Activated T-cell treated with anti-CD3 and anti-CD28 coated beads for 1 hour (primary cell): ENCODE measurements around the gene DDAH1.

Experiments used
- DNase-seq: peaks from one replicate; pipeline ENCODE4 v3.0.0-alpha.2; 2020; ENCODE audit warnings: low read depth

DDAH1 gene

DNA sequence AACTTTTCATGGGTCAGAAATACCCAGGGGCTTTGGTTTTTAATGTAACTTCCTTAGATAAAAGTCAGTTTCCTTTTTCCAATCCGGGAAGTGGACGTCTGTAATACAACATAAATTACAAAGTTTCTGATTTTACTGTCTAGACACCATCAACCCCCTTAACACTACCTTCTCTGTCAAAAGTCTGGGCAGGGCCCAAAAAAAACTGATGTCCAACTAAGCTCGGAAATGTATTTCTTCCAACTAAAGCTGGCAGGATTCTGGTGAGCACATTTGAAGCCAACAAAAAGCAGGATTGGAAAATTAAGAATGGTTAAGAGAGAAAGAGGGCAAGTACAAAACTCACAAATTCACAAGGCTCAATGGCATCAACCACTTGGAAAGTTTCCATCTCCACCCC is 24.3 kb downstream of the DDAH1 start:
- DNase-seq = no peak

GRCh38 chr1:85438353-85438752 is 26.6 kb downstream of the DDAH1 start:
- DNase-seq = no peak

- DNase-seq = no peak
Observed at GRCh38 chr1:85437139-85437538, 27.8 kb downstream of the DDAH1 start.

DNA sequence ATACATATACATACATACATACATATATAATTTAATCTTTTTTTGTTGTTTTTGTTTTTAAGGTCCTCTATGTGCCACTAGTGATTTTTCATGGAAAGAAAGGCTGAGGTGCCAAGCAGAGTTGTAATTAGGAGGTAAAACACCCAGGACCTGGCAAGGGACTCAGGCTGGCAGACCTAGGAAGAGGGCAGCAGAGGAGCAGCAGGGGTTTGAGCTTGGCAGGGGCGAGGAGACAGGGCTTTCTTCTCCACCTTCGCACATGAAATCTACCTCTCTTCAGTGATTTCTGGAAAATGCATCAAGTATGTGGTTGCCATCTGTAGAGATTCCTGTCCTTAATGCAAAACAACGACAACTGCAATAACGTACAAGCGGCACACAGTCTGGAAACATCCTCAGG is 31.9 kb downstream of the DDAH1 start:
- no peak for DNase-seq

- DNase-seq = no peak
Observed at GRCh38 chr1:85428471-85429089, 36.4 kb downstream of the DDAH1 start.

GRCh38 chr1:85427849-85428248 is 37.1 kb downstream of the DDAH1 start:
- DNase-seq = no peak

- DNase-seq = no peak
Observed at GRCh38 chr1:85427331-85427730, 37.6 kb downstream of the DDAH1 start.

- no peak for DNase-seq
Observed at GRCh38 chr1:85421179-85421578, 43.8 kb downstream of the DDAH1 start.

GRCh38 chr1:85420199-85420598 is 44.8 kb downstream of the DDAH1 start:
- DNase-seq = no peak

DNA sequence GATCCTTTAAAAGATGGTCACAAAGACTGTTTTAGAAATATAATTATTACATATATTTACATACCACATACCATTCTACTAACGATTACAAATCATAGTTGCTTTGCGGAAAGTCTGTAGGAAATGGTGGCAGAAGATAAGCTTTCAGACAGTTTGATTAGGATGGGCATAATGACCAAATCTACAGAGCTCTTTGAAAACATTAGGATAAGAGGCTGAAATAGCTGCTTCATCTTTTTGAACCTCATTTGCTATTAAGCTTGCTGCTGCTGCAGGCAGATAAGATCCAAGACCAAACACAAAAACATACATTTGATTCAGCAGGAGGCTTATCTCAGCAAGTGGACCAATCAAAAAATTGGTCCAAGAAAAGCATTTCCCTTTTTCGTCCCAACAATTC is 47.1 kb downstream of the DDAH1 start:
- no peak for DNase-seq

- no peak for DNase-seq
Observed at GRCh38 chr1:85417017-85417416, 47.9 kb downstream of the DDAH1 start.

GRCh38 chr1:85413169-85413568 is 51.8 kb downstream of the DDAH1 start:
- DNase-seq = no peak

DNA sequence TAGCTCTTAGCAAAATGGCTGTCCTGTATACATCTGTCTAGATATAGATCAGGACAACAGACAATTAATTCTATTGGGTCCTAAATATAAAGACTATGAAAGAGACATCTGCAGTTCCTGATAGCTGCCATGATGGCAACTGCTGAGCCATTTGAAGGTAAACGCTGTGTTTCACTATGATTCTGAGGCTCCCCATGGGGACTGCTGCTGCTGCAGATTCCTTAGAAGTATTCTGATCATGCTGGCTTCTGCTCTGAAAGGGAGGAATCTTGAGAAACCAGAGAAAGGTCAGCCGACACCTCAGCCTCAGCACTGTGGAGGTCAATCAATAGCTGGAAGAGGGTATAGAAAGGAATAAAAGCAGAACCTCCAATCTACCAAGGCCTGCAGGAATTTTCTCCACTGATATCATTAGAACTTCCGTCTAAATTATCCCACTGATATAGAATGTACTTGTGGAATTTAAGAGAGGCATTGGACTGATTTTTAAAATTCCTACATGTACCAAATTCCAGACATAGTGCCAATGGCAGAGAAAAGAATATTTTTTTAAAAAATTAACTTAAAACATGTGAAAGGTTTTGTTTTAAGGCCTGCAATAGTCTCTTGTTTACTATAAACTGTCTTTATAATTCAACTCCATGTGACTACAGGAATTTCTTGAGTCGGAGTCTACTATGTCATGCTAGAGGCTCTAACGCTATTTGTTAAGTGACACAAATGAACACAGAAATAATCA is 53.2 kb downstream of the DDAH1 start:
- DNase-seq = no peak

GRCh38 chr1:85409516-85409915 is 55.4 kb downstream of the DDAH1 start:
- DNase-seq = no peak

DNA sequence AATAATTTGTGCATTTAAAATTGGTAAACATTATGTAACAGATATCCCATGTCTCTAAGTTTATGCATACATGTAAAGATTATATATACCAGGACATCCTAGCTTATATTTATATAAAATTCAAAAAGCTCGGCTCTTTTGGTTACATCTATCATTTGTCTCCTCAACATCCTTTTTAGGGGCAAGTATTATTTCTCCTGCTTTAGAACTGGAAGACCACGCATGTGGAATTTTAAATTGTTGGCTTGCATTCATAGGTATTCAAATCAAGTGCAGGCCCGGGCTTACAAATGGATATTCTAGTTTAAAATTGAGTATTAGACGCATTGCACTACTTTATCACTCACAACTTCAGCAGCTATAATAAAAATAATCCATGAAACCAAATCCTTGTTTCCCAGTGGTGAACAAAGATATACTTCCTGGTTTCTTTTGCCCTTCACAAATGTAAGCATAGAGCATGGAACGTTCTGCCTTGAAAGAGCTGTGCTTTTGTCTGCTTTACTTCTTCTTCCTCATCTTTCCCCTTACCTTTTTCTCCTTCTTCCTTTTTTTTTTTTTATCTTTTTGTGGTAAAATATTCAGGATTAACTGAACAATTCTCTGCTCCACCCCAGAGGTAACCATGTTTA is 57.1 kb downstream of the DDAH1 start:
- DNase-seq = no peak

GRCh38 chr1:85406887-85407533 is 57.9 kb downstream of the DDAH1 start:
- no peak for DNase-seq

GRCh38 chr1:85406081-85406480 is 58.9 kb downstream of the DDAH1 start:
- DNase-seq = no peak

- DNase-seq = no peak
Observed at GRCh38 chr1:85404408-85404807, 60.6 kb downstream of the DDAH1 start.

- DNase-seq = no peak
Observed at GRCh38 chr1:85398391-85399064, 66.4 kb downstream of the DDAH1 start.

- no peak for DNase-seq
Observed at GRCh38 chr1:85397490-85398032, 67.4 kb downstream of the DDAH1 start.

DNA sequence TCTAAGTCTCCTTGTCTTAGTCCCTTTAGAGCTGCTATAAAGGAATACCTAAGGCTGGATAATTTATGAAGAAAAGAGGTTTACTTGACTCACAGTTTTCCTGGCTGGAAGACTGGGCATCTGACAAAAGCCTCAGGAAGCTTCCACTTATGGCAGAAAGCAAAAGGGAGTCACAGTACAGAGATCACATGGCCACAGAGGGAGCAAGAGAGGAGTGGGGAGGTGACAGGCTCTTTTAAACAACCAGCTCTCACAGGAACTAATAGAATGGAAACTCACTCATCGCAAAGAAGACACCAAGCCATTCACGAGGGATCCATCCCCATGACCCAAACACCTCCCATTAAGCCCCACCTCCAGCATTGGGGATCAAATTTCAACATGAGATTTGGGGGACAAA is 68.8 kb downstream of the DDAH1 start:
- no peak for DNase-seq

- no peak for DNase-seq
Observed at GRCh38 chr1:85394130-85394529, 70.8 kb downstream of the DDAH1 start.
